HuH-7 (cell line): ENCODE data around the gene ARSK.
A peak's percentile ranks its signal among the peaks of the same experiment; 100 is the strongest.
"Not testable (repeated sequence)": the region's sequence is repeated elsewhere in the genome, so short reads cannot be mapped to it uniquely, and the experiment has no call there.

ENCODE experiments used
- DNase-seq: peaks from one replicate; pipeline ENCODE4 v3.0.0; 2011; ENCODE audit warnings: low spot score

The ARSK gene

DNA sequence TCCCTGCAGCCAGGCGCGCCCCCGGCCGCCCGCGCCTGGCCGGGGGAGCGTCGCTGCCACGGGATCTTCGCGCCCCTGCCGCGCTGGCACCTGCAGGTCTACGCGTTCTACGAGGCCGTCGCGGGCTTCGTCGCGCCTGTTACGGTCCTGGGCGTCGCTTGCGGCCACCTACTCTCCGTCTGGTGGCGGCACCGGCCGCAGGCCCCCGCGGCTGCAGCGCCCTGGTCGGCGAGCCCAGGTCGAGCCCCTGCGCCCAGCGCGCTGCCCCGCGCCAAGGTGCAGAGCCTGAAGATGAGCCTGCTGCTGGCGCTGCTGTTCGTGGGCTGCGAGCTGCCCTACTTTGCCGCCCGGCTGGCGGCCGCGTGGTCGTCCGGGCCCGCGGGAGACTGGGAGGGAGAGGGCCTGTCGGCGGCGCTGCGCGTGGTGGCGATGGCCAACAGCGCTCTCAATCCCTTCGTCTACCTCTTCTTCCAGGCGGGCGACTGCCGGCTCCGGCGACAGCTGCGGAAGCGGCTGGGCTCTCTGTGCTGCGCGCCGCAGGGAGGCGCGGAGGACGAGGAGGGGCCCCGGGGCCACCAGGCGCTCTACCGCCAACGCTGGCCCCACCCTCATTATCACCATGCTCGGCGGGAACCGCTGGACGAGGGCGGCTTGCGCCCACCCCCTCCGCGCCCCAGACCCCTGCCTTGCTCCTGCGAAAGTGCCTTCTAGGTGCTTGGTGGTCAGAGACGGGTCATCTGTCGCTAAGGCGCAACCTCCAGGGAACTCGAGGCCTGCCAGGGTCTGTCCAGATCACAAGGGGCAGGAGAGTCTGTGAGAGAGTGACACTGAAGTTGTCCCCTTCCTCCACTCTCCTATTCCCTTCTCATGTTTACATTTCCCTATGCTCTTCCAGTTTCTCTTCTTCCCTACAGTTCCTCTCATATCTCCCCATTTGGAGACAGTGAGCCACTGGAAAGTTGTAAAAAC, 66.3 kb downstream of the ARSK start:
- DNase-seq = peak; percentile 41

DNA sequence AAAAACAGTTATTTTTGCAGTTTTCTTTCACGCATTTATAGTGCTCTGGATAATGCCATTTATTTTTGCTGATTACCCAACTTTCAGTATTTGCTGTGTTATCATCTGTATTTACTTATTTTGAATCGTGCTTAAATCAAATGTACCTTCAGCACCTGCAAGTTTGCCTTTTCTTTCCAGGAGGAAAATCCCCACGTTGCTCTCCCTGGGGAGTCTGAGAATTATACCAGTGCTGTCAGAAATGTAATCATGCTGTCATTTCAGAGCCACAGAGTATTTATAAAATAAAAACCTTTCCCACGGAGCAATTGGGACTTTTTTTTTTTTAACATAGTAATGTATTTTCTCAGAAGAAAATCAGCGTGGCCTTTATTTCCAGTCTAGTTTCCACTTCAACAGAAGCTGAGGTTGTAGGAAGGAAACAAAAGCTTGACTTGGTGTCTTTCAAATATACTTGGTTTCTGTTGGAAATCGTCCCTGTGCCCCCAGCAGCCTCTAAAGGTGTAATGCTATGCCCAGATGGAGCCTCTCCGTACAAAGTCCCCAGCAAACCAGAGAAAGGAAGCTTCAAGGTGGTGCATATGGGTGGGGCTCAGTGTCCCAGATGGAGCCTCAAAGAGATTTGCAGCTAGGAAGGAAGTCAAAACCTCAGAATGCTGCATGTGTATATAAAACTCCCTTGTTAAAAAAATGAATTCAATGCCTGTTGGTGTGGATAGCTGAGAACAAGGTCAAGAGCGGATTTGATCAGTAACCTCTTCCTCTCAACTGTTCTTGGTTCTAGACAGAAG, 67.1 kb downstream of the ARSK start:
- DNase-seq = no peak

DNA sequence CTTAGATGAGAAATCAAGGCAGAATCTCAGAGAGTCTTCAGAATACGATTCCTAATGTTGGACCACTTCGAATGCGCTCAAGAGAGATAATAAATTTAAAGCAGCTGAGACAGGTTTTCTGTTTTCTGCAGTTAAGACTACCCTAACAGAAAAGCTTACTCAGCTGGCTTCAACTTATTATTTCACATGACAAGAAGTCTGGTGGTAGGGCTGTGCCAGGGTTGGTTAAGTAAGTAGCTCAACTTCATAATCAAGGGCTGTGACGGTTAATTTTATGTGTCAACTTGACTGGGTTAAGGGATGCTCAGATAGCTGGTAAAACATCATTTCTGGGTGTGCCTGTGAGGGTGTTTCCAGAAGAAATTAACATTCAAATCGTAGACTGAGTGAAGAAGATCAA, 68.8 kb downstream of the ARSK start:
- DNase-seq = no peak

DNA sequence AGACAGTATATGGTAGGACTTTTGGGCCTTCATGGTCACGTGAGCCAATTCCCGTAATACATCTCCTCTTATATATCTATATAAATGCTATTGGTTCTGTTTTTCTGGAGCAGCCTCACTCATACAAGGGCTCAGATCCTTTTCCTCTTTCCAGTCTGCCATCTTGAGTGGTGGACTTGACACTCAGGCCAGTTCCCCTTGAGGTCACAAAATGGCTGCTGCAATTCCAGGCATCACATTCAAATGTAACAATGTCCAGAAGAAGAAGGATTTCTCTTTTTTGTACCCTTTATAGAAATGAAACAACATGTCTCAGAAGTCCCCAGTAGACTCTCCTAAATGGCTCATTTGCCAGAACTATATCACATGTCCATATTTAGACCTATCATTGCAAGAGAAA, 69.5 kb downstream of the ARSK start:
- DNase-seq = no peak

DNA sequence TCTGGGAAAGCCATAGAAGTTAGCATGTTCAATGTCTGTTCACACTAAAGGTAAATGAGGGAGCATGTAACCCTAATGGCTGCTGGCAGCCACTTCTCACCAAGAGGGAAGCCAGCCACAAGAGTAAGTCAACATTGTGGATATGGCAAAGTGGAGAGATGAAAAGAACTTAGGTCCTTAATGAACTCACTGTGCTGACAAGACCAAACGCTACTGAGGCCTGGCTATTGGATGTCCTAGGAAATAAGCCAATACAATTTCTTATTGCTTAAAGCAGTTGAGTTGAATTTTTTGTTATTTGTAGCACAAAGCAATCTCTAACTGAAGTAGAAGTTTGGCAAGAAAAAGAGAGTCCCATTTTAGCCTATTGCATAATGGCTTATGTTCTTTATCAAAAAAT, 71.8 kb downstream of the ARSK start:
- DNase-seq = no peak

DNA sequence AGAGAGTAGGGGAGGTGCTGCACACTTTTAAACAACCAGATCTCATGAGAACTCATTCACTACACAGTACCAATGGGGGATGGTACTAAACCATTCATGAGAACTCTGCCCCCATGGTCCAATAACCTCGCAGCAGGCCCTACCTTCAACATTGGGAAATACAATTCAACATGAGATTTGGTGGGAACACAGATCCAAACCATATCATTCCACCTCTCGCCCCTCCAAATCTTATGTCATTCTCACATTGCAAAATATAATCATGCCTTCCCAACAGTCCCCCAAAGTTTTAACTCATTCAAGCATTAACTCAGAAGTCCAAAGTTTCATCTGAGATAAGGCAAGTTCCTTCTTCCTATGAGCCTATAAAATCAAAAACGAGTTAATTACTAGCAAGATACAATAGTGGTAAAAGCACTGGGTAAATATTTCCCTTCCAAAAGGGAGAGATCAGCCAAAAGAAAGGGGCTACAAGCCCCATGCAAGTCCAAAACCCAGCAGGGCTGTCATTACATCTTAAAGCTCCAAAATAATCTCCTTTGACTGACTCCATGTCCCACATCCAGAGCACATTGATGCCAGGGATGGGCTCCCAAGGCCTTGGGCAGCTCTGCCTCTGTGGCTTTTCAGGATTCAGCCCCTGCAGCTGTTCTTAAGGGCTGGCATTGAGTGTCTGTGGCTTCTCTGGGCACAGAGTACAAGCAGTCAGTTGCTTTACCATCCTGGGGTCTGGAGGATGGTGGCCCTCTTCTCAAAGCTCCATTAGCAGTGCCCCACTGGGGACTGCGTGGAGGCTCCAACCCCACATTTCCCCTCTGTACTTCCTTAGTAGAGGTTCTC, 73.3 kb downstream of the ARSK start:
- no peak for DNase-seq

DNA sequence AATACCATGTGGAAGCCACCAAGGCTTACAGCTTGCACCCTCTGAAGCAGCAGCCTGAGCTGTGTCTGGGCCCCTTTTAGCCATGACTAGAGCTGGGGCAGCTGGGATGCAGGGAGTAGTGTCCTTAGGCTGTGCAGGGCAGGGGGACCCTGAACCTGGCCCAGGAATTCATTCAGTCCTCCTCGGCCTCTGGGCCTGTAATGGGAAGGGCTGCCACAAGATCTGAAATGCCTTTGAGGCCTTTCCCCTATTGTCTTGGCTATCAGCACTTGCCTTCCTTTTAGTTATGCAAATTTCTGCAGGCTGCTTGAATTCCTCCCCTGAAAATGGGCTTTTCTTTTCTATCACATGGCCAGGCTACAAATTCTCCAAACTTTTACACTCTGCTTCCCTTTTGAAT, 74.0 kb downstream of the ARSK start:
- no peak for DNase-seq

DNA sequence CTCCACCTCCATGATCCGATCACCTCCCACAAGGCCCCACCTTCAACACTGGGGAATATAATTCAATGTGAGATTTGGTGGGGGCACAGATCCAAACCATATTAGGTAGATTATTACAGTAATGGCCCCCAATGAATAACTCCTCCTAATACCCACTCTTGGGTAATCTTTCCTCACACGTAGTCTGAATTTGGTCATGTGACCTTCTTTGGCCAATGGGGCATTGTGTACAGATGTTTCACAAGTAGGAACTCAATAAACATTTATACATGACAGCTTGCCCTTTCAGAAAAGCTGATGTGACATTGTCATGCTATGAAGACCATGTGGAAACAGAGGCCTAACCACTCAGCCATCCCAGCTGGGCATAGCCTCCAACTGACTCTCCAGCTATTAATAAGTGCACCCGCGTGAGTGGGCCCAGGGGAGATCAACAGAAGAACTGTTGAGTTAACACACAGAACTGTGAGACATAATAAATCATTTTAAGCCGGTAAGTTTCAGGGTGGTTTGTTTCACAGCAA, 75.6 kb downstream of the ARSK start:
- DNase-seq = no peak

DNA sequence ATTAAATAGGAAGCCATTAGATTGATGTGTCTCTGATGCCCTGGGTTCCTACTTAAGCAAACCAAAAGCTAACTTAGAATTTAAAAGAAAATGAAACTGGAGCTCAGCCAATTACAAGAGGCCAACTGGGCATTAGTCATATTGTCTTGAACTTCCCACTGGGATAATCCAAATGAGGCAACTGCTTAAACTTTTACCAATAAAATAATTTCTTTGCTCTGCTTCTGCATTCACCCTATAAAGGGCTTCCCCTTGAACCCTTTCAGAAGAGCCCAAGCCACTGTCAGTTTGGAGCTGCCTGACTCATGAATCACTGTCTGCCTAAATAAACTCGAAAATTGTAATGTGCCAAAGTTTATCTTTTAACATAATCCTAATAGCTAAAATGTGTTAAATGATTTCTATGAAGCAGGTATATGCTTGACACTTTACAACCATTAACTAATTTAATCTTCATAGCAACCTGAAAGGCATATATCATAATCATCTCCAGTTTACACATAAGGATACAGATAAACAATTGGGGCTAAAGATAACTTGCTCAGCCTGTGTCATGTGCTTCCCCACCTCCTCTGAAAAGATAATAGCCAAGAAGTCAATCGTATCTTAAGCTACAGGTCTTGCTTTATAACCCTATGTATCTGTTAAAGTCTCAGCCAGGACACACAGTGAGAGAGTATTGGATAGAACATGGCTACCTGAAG, 76.5 kb downstream of the ARSK start:
- no peak for DNase-seq

DNA sequence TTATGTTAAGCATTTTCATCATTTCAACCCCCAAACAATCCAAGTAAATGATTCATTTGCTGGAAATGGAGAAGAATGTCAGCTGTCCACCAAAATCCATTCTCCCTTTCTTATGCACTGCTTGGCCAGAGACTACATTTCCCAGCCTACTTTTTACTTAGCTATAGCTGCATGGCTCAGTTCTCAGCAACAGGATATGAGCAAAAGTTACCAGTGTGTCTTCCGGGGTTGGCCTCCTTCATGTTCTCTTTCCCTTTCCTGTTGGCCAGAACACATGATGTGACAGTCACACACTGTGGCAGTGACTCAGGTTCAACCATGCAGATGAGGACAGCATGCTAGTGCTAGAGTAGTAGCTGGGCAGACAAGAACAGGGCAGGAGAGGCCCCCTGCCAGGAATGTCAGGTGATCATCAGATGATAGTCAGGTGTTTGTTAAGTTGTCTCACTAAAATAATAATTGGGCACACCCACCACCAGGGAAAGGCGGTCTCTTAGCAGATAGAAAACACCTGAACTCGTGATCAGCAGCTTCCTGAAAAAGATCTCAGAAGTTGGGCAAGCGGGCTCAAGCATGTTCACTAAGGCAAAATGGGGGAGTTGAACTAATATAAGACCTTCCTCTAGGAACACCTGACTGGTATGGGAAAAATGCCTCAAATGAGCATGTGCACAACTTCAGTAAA, 77.2 kb downstream of the ARSK start:
- DNase-seq = no peak

DNA sequence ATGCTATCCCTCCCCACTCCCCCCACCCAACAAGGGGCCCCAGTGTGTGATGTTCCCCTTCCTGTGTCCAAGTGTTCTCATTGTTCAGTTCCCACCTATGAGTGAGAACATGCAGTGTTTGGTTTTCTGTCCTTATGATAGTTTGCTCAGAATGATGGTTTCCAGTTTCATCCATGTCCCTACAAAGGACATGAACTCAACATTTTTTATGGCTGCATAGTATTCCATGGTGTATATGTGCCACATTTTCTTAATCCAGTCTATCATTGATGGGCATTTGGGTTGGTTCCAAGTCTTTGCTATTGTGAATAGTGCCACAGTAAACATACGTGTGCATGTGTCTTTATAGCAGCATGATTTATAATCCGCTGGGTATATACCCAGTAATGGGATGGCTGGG, 78.0 kb downstream of the ARSK start:
- not testable (repeated sequence) for DNase-seq

DNA sequence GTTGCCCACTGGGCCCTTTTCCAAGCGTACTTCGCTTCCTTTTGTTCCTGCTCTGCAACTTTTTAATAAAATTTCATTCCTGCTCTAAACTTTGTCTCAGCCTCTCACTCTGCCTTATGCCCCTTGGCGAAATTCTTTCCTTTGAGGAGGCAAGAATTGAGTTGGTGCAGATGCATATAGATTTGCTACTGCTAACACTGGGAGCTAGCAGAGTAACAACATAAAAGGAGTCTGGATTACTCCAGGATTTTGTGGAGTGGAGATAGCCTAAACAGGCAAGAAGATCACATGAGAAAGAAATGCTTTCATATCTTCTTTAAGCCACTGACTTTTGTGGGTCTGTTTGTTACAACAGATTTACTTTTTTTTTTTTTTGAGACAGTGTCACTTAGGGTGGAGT, 78.8 kb downstream of the ARSK start:
- DNase-seq = no peak

DNA sequence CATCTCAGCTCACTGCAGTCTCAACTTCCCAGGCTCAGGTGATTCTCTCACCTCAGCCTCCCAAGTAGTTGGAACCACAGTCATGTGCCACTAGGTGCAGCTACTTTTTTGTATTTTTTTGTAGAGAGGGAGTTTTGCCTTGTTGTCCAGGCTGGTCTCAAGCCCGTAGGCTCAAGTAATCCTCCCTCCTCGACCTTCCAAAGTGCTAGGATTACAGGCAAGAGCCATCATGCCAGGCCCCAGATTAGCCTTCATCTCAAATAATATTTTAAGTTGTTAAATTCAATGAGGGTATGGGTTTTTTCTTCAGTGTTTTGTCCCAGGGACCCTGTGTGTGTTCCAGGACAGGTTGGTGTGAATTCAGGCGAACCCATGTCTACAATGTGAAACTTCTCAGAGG, 79.2 kb downstream of the ARSK start:
- no peak for DNase-seq

DNA sequence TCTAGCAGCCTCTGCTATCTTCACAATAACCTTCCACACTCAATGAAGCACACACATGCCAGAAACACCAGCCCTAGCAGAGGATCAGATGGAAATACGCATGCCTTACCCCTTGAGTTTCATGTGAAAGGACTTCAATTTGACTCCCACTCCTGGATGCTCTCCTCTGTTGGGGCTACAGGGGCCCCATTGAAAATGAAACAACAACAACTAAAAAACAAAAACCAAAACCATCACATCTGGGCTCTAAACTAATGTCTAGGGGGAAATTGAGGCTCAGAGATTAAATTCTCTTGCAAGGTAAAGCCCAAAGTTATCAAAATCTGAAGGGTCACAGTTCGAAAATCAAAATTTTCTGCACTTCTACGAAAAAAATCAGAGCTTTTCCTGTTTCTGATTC, 83.7 kb downstream of the ARSK start:
- no peak for DNase-seq

DNA sequence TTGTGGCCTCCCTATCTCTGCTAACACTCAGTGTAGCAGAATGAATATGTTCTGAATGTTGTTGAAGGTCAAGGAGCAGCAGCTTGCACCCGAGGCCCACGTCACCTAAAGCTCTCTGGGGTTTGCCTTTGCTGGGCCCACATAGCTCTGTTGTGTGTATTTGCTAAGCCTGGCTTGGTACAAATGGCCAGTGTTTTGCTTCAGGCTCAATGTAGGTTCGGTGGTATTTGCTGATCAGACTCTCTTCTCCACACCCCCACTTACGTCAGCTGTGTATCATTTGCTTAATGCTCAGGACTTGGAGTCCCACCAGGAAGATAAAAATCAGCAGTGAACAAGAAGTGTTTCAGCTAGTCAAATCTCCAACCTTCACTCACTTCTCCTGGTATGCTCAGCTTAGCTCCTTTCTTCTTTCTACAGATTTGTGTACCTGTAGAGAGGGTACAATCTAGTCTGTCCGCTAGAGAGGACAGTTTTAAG, 86.9 kb downstream of the ARSK start:
- no peak for DNase-seq

DNA sequence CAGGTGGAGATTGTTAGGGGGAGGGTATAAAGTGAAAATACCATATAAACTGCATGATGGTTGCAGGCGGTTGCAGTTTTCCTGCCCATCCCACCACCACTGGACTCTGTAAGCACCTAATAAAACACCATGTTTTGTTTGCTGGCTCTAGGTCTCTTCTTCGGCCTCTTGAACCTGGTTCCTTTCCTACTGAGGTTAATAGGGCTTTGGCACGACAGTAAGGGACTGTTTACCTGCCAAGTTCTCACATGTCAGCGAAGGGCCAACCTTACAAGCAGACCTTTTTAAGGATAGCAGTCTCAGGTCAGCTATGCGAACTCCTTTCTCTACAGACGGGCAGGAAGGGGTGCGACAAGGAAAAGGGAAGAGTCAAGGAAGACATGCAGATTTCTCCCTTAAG, 88.3 kb downstream of the ARSK start:
- no peak for DNase-seq

DNA sequence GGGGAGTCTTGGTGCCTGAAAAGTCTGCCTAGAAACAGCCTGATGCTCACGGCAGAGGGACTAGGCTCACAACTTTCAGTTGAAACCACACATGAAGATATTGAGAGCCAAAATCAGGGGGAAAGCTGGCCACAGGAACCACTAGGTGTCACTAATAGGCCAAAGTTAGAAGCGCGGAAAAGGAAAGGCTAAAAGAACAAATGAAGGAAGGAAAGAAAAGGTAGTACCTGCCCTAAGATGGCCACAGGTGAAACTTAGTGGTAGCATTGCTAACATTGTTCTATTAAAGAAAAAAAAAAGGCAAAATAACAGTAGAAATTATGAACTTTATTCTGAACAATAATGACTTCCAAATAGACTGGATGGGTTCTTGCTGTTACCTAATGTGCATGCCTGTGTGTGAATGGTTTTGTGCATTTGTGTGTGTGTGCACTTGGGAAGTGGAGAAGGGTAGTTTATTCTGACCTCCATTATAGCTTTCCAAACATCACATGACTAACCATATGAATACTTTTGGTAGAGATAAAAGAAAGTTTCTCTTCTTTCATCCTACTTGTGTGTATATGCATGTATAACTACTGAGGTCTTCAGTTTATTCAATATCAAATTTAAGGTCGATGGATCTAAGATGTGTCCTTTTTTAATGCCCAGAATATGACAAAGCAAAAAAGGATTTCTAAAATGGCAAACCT, 89.6 kb downstream of the ARSK start:
- DNase-seq = peak; percentile 38

DNA sequence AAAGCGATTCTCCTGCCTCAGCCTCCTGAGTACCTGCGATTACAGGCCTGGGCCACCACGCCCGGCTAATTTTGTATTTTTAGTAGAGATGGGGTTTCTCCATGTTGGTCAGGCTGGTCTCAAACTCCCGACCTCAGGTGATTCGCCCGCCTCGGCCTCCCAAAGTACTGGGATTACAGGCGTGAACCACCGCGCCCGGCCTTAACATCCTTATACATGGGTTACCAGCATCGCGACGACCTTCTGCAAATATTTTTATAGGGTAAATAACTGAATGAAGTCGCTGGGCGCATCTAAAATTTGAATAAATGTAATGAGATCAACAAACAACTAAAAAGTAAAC, 91.3 kb downstream of the ARSK start:
- not testable (repeated sequence) for DNase-seq

DNA sequence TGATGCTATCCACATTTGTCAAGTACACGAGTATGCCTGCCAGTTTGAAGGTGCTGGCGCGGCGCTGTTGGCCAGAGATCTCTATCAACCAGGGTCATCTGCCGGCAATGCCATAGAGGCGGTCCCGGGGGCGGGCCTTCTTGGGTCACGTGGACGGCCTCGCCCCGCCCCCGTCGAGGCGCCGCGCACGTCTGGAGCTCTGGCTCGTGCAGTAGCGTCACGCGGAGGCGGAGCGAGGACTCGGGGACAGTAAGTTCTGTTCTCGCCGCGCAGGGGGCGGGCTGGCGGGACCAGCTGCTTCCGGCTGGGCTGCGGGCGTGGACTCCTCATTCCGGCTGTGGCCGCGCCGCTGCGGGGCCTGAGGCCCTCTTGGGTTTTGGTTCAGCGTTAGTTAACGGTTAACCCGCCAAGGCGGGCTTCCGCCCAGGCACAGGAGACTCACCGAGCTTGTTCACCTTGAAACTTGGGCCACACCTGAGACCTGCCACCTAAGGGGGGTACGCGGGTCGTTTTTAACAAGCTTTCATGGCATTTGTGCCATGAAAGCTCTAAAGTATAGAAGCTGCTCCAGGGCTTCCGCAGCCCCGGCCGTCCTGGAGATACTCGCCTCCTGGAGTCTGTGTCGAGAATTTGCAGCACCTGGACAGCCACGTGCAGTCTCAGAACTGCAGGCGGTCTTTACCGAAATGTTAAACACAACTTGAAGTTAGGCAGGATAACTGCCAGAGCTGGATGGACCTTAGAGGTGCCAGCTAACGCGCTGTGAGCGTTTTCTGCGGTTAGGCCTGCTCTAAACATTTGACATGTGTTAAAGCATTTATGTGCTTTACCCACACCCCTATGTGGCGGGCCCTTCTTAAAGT, 91.9 kb downstream of the ARSK start, which contains the start of gene RFESD:
TSS of gene RFESD (plus strand) at position 209 of the 863 bp plus-strand sequence. CDS start 5,495 bp downstream, outside the sequence.
- DNase-seq = peak; percentile 81
